NCI-H2227 (cell line): ENCODE results near the gene TEX13D.
"Not testable (repeated sequence)": the region's sequence is repeated elsewhere in the genome, so short reads cannot be mapped to it uniquely, and the experiment has no call there.

Experiments used
- DNase-seq: peaks from one replicate; lab custom pipeline; 2025; ENCODE audit not compliant: unreplicated experiment; lab: John Stamatoyannopoulos, UW

TEX13D gene

GRCh38 chrX:124332481-124333424 is at the start of gene TEX13D:
Gene TEX13D, plus strand, starts transcription at chrX:124332660. Its CDS starts 258 bp downstream, at chrX:124332918.
- no peak for DNase-seq

- DNase-seq: no peak
Observed at GRCh38 chrX:124289443-124289842, 43.0 kb upstream of the TEX13D start.

- DNase-seq: no peak
Observed at GRCh38 chrX:124293810-124294209, 38.6 kb upstream of the TEX13D start.

GRCh38 chrX:124299323-124299722 is 33.1 kb upstream of the TEX13D start:
- DNase-seq: not testable (repeated sequence)

GRCh38 chrX:124300405-124300804 is 32.1 kb upstream of the TEX13D start:
- no peak for DNase-seq

- DNase-seq: no peak
Observed at GRCh38 chrX:124307253-124307907, 25.1 kb upstream of the TEX13D start.

- no peak for DNase-seq
Observed at GRCh38 chrX:124325732-124326131, 6.7 kb upstream of the TEX13D start.

- no peak for DNase-seq
Observed at GRCh38 chrX:124328765-124329164, 3.7 kb upstream of the TEX13D start.

GRCh38 chrX:124333862-124334261 is 1.4 kb downstream of the TEX13D start:
- no peak for DNase-seq

GRCh38 chrX:124334555-124334954 is 2.1 kb downstream of the TEX13D start:
- DNase-seq: not testable (repeated sequence)

- DNase-seq: no peak
Observed at GRCh38 chrX:124335598-124335997, 3.1 kb downstream of the TEX13D start.

GRCh38 chrX:124337916-124338315 is 5.5 kb downstream of the TEX13D start:
- no peak for DNase-seq

- DNase-seq: no peak
Observed at GRCh38 chrX:124338733-124339514, 6.5 kb downstream of the TEX13D start.

- DNase-seq: no peak
Observed at GRCh38 chrX:124341396-124342132, 9.1 kb downstream of the TEX13D start.

GRCh38 chrX:124342174-124342867 is 9.9 kb downstream of the TEX13D start:
- no peak for DNase-seq

GRCh38 chrX:124343016-124343415 is 10.6 kb downstream of the TEX13D start:
- DNase-seq: no peak

GRCh38 chrX:124344246-124344645 is 11.8 kb downstream of the TEX13D start:
- DNase-seq: no peak

- no peak for DNase-seq
Observed at GRCh38 chrX:124346117-124346876, 13.8 kb downstream of the TEX13D start, which contains the start of gene SH2D1A. Gene SH2D1A, plus strand, starts transcription at chrX:124346563. Its CDS starts 80 bp downstream, at chrX:124346643.

- no peak for DNase-seq
Observed at GRCh38 chrX:124346877-124347241, 14.4 kb downstream of the TEX13D start.
